COLO668 (cell line): Measurements from ENCODE around the gene INTS6.

Experiments used
- DNase-seq: peaks from one replicate; lab custom pipeline; 2025; ENCODE audit not compliant: unreplicated experiment; lab: John Stamatoyannopoulos, UW

INTS6 gene

DNA sequence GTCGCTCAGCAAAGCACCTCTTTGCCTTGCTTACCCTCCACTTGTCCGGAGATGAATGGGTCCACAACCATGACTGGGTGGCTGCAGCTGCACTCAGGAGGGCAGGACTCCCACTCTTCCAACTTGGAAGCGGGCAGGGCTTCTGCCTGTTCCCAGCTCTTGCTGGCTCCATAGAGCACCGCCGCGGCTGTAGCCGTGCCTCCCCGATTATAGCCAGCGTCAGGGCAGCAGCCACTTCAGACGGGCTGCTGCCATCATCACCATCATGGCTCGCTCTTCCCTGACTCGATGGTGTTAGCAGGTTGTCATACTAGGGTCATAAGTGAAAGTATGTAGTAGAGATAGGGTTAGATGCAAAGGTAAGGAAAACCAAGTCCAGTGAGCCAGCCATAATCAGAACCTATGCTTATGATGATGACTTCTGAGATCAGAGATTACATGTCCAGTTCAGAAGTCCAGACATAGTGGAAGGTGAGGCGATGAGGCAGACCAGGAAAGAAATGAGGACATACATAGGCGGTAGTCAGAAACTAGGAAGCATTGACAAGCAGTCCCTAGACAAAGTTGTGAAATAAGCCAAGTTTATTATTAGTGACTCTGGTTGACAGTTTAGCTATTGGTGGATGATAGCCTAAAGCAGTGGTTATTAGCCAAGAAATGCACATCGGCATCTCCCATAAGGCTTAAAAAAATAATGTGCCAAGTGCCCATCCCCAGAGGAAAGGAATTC, 4.4 kb upstream of the INTS6 start:
- no peak for DNase-seq

DNA sequence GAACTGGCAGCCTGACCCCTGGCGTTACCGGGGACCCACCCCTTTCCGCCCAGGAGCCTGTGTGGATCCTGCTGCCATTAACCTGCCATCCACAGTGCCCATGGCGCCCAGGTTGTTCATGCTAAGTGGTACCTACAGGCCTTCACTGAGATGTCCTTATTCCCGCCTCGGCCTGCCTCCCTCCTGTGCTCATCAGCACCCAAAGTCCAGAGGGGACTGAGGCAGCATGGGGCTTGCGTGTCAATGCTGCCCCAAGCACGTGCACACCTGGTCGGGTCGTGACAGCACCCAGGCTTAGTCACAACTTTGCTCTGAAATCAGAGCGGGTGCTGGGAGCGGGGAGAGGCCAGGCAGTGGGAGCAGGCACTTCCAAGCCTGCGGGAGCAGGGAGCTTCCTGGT, 3.7 kb upstream of the INTS6 start:
- no peak for DNase-seq

DNA sequence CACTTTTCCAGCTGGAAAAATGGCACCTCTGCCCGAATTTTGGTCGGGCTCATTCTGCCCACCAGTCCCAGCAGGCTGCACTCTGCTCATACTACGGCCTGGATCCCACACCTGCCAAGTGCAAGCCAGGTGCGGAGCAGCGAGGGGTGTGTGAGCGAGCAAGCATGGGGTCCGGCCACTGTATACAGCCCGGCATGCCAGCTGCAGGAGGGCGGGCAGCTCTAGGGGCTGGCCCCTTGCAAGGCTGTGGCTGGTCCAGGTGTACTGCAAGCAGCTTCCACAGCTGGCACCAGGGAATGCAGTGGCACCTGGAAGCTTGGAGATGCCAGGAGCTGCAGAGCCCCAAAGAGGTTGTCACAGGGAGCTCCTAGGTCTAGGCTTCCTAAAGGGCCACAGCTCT, 2.7 kb upstream of the INTS6 start:
- DNase-seq = no peak

DNA sequence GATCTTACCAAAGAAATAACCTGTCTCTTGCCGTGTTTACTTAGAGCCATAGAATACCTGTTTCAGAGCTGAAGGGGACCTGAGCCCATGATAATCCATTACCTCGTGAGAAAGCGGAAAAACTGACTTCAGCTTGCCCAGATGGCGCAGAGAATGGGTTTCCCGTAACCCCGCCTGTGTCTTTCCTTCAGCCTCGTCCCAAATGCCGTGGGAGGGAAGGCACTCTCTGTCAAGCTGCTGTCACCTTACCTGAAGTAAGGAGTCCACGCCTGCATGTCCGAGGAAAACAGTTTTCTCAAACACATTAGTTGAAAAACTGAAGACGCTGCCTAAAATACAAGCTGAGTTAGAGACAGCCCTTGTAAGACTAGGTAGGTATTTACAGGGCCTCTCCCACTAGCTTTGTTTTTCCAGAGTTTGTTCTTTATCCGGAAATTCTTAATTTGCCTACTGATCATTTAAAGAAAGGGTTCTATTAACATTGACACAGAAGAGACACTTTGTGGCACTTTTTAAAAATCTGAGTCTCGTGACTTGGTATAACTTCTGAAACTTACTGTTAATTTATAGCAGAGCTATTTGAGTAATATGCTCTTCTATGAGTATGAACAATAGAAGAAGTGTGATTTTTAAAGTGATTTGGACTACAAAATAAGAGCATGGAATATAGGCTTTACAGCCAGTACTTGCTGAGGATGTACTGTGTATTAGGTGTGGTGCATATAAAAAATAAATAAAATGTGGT, 1.3 kb upstream of the INTS6 start:
- peak; percentile 50 for DNase-seq

GRCh38 chr13:51453207-51453958, 547 bp upstream of the INTS6 start:
- peak; percentile 98 for DNase-seq

- peak; percentile 94 for DNase-seq
Measured at GRCh38 chr13:51451467-51452360, 1.1 kb downstream of the INTS6 start.

GRCh38 chr13:51451134-51451466, 1.7 kb downstream of the INTS6 start:
- DNase-seq = no peak

DNA sequence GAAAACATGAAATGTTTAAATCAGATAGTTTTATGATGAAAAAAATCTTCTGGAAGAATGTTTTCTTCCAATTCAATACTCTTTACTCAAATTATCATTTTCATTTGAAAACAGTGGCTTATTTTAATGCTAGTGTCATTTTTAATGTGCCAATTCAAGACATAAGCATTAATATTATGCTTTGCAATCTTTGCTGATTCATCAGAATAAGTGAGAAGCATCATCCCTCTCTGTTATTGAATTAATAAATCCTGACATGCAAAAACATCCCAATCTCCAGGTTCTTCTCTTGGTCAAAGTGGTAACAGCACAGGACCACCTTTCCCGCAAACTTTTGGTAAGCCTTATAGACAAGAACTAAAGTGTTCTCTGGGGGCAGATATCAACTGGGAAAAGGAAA, 3.8 kb downstream of the INTS6 start:
- no peak for DNase-seq

- DNase-seq = no peak
Measured at GRCh38 chr13:51444922-51445321, 7.9 kb downstream of the INTS6 start.

DNA sequence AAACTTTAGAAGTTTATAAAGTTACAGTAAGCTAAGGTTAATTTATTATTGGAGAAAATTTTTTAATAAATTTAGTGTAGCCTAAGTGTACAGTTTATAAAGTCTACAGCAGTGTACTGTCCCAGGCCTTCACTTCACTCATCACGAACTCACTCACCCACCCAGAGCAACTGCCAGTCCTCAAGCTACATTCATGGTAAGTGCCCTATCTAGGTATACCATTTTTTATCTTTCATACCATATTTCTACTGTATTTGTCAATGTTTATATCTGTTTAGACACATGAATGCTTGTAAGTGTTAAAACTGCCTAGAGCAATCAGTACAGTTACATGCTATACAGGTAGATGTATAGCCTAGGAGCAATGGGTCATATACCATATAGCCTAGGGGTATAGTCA, 12.5 kb downstream of the INTS6 start:
- no peak for DNase-seq

- no peak for DNase-seq
Measured at GRCh38 chr13:51437550-51438127, 15.2 kb downstream of the INTS6 start.

- DNase-seq = no peak
Measured at GRCh38 chr13:51435002-51435578, 17.7 kb downstream of the INTS6 start.

DNA sequence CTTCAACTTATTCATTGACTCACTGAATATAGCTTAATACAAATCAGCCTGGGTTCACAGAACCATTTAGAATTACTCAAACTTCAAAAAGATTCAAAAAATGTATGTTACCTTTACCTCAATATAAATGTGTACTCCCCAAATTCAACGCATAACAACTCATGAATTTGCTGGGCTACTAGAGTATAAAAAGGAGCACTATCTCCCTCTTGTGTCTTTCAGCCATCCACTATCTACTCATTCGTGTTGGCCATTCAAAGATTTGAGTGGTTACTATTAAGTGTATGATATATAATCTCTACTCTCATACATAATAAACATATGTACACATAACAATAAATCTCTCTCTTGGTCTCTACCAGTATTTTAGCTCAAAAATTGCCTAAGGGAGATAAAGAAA, 20.3 kb downstream of the INTS6 start:
- no peak for DNase-seq

DNA sequence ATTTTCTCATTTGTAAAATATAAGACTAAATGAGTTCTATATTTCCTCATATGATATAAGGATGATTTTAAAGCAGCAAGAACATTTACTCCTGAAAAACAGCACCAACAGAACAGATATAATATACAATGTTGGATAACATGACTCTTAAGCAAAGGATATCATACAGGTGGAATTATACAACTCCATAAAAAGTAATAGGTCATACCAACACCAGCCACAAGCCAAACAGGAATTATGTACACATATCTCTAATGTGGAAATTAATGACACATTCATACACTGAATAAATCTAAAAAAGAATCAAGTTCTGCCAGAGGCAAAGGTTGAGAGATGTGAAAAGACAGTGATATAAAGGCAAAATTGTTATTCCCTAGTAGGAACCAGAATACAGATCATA, 25.9 kb downstream of the INTS6 start:
- DNase-seq = no peak

- DNase-seq = no peak
Measured at GRCh38 chr13:51425410-51426042, 27.3 kb downstream of the INTS6 start.

DNA sequence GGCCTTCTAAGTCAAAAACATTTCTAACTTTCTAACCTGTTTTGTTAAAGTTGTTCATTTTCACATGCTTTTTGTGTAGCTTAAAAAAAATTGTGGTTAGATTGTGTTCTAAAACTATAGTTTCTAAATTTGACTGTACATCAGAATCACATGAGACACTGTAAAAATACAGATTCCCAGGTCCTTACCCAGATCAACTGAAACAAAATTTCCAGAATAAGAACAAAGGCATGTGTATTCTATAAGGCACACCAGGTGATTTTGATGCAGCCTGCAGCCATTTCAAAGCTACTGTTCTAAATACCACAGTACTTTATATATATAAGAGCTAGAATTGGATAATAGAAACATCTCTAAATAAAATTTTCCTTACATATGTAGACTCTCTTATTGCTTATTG, 29.1 kb downstream of the INTS6 start:
- no peak for DNase-seq

- no peak for DNase-seq
Measured at GRCh38 chr13:51422484-51422883, 30.4 kb downstream of the INTS6 start.

GRCh38 chr13:51420681-51421490, 31.9 kb downstream of the INTS6 start:
- DNase-seq = no peak

DNA sequence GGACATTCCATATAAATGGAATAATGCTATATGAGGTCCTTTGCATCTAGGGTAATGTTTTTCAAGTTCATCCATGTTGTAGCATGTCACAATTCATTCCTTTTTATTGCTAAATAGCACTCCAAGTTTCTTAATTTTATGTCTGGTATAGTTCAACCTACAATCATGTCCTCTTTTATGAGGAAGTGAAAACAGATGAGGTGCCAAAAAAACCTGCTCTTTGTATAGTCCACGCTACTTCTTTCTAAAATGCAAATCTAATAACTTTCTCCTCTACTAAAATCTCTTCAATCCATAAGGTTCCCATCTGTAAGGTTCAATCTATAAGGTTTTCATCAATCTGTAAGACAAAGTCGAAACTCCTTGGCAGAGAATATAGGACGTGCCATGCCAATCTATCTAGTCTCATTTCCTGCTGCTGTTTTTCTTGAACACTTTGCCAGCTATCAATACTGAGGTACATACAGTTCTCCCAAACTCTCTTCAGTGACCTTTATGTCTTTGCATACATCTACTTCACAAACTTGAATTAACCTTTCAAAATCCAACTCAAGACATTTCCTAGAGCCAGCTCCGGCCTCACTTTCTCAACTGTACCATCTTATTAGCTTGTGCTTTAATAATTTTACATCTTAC, 33.7 kb downstream of the INTS6 start:
- DNase-seq = no peak
